ENCODE measurements around the gene RPS16. TPM values are rescaled to one million over a fixed set of nuclear protein-coding genes. Genes with fewer than 3 reads are reported as not detected.

The RPS16 gene
- total and polyA plus RNA-seq, 4 donors, result 109 to 1,094 (median 218) TPM

DNA sequence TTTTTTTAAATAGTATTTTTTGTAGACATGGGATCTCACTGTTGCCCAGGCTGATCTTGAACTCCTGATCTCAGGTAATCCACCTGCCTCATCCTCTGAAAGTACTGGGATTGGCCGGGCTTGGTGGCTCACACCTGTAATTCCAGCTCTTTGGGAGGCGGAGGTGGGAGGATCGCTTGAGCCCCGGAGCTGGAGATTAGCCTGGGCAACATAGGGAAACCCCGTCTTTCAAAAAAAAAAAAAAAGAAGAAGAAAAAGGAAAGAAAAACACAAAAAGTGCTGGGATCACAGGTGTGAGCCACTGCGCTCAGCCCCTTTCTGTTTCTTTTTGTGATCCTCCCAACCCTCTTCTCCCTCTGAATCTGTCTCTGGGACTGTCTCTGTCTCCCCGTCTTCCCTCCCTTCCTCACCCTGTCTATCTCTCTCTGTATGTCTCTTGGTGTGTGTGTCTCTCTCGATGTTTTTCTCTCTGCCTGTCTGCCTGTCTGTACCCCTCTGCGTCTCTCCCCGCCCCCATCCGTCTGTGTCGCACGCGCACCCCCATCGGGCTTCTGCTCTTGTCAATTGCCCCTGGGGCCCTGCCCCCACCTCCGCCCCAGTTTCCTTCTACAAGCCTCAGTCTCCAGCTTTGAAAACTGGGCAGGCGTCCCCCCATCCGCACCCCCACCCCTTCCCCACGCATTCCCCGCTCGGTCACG lies 29.6 kb downstream of the RPS16 start:
- Histone ChIP-seq H3K9me3 (ENCODE audit: control insufficient read depth in 4 of 4, low read length in 3 of 4) (no peaks in the 10 kb centered on the region), H3K27ac (ENCODE audit: low read depth in 1 of 2, low read length in 2 of 2) (peak overlapping the region; percentile 94 to 95), H3K9ac (ENCODE audit: low read depth in 1 of 2, low read length in 2 of 2) (peak overlapping the region; percentile 59 to 75), H3K4me3 (ENCODE audit: low read depth in 1 of 3, low read length in 3 of 3) (peak overlapping the region; percentile 57 to 94 (median 65)), H3K36me3 (ENCODE audit: control insufficient read depth in 4 of 4, insufficient read depth in 3 of 4, low read depth in 1 of 4, low read length in 3 of 4) (peaks cover 0 to 9% (median 0%) of the 10 kb centered on the region in 4 donors), H3K27me3 (ENCODE audit: control insufficient read depth in 4 of 4, insufficient read depth in 4 of 4, low read length in 3 of 4) (no peaks in the 10 kb centered on the region), H3K4me1 (ENCODE audit: control insufficient read depth in 4 of 4, insufficient read depth in 4 of 4, low read length in 3 of 4) (peaks cover 11 to 29% (median 19%) of the 10 kb centered on the region in 4 donors)
- 13% methylated on average over 22 of the region's 22 CpGs for WGBS
- TF ChIP-seq FOXA1 (IDR thresholded peaks at IDR 0.05) (no peak), EGR1 (IDR thresholded peaks at IDR 0.05; ENCODE audit: low read depth in 2 of 2) (peak in 1 of 2 donors; percentile 24), RXRA (IDR thresholded peaks at IDR 0.05) (no peak)
- TF ChIP-seq, protein P1, sequence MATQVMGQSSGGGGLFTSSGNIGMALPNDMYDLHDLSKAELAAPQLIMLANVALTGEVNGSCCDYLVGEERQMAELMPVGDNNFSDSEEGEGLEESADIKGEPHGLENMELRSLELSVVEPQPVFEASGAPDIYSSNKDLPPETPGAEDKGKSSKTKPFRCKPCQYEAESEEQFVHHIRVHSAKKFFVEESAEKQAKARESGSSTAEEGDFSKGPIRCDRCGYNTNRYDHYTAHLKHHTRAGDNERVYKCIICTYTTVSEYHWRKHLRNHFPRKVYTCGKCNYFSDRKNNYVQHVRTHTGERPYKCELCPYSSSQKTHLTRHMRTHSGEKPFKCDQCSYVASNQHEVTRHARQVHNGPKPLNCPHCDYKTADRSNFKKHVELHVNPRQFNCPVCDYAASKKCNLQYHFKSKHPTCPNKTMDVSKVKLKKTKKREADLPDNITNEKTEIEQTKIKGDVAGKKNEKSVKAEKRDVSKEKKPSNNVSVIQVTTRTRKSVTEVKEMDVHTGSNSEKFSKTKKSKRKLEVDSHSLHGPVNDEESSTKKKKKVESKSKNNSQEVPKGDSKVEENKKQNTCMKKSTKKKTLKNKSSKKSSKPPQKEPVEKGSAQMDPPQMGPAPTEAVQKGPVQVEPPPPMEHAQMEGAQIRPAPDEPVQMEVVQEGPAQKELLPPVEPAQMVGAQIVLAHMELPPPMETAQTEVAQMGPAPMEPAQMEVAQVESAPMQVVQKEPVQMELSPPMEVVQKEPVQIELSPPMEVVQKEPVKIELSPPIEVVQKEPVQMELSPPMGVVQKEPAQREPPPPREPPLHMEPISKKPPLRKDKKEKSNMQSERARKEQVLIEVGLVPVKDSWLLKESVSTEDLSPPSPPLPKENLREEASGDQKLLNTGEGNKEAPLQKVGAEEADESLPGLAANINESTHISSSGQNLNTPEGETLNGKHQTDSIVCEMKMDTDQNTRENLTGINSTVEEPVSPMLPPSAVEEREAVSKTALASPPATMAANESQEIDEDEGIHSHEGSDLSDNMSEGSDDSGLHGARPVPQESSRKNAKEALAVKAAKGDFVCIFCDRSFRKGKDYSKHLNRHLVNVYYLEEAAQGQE (IDR thresholded peaks at IDR 0.05), result no peak
- TF ChIP-seq, protein P2, sequence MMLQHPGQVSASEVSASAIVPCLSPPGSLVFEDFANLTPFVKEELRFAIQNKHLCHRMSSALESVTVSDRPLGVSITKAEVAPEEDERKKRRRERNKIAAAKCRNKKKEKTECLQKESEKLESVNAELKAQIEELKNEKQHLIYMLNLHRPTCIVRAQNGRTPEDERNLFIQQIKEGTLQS (IDR thresholded peaks at IDR 0.05), result no peak
- DNase-seq (ENCODE audit: low spot score), result no peak

DNA sequence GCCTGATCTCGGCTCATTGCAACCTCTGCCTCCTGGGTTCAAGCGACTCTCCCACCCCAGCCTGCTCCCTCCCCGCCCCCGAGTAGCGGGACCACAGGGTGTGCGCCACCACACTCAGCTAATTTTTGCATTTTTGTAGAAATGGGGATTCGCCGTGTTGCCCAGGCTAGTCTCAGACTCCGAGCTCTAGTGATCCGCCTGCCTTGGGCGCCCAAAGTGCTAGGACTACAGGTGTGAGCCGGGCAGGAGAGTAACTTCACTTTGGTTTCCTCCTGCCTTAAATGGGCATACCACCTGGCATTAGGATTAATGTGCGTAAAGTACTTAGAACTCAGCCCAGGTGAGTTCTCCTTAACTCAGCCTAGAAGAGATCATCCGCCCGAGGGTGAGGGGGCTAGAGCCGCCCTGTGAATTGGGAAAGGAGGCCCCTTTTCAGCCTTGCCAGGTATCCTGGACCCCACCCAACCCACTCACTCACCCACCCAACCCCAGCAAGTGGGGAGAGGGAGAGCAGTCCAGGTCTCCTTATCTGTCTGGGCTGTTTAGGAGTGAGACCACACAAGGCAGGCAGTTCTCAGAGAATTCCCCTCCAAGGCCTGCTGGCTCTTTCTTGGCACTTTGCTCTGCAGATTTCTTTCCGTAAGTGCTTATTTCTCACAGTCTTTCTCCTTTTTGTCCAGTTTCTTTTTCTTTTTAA lies 30.3 kb downstream of the RPS16 start:
- 94% methylated on average over 17 of the region's 17 CpGs for WGBS
- Histone ChIP-seq H3K36me3 (ENCODE audit: control insufficient read depth in 4 of 4, insufficient read depth in 3 of 4, low read depth in 1 of 4, low read length in 3 of 4) (peaks cover 0 to 9% (median 0%) of the 10 kb centered on the region in 4 donors), H3K27ac (ENCODE audit: low read depth in 1 of 2, low read length in 2 of 2) (peak overlapping the region; percentile 94 to 95), H3K27me3 (ENCODE audit: control insufficient read depth in 4 of 4, insufficient read depth in 4 of 4, low read length in 3 of 4) (no peaks in the 10 kb centered on the region), H3K4me1 (ENCODE audit: control insufficient read depth in 4 of 4, insufficient read depth in 4 of 4, low read length in 3 of 4) (peaks cover 9 to 26% (median 20%) of the 10 kb centered on the region in 4 donors), H3K9ac (ENCODE audit: low read depth in 1 of 2, low read length in 2 of 2) (peak overlapping the region in 1 of 2 donors; percentile 59), H3K9me3 (ENCODE audit: control insufficient read depth in 4 of 4, low read length in 3 of 4) (no peaks in the 10 kb centered on the region), H3K4me3 (ENCODE audit: low read depth in 1 of 3, low read length in 3 of 3) (no peak overlapping the region)
- TF ChIP-seq HNF4G (IDR thresholded peaks at IDR 0.05) (no peak), HNF4A (conservative IDR thresholded peaks at IDR 0.05) (no peak), RAD21 (IDR thresholded peaks at IDR 0.05) (no peak), GABPA (IDR thresholded peaks at IDR 0.05 in 1 of 2, conservative IDR thresholded peaks at IDR 0.05 in 1 of 2) (no peak), RXRA (IDR thresholded peaks at IDR 0.05) (no peak), FOXA2 (IDR thresholded peaks at IDR 0.05) (no peak)
- TF ChIP-seq, protein P3, sequence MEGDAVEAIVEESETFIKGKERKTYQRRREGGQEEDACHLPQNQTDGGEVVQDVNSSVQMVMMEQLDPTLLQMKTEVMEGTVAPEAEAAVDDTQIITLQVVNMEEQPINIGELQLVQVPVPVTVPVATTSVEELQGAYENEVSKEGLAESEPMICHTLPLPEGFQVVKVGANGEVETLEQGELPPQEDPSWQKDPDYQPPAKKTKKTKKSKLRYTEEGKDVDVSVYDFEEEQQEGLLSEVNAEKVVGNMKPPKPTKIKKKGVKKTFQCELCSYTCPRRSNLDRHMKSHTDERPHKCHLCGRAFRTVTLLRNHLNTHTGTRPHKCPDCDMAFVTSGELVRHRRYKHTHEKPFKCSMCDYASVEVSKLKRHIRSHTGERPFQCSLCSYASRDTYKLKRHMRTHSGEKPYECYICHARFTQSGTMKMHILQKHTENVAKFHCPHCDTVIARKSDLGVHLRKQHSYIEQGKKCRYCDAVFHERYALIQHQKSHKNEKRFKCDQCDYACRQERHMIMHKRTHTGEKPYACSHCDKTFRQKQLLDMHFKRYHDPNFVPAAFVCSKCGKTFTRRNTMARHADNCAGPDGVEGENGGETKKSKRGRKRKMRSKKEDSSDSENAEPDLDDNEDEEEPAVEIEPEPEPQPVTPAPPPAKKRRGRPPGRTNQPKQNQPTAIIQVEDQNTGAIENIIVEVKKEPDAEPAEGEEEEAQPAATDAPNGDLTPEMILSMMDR (IDR thresholded peaks at IDR 0.05; ENCODE audit: low read depth, low read length, missing input control), result no peak
- no peak for DNase-seq (ENCODE audit: low spot score)

Data from liver (tissue), 9 donors.